Glomerular endothelial cell (primary cell): ENCODE measurements around the gene TRAPPC8. TPM values are rescaled to one million over a fixed set of nuclear protein-coding genes. Genes with fewer than 3 reads are reported as not detected.
"Not testable (repeated sequence)": the region's sequence is repeated elsewhere in the genome, so short reads cannot be mapped to it uniquely, and the experiment has no call there.

Source experiments
- DNase-seq: peaks from one replicate; pipeline ENCODE4 v3.0.0-alpha.2; 2011; ENCODE audit warnings: low read depth, low spot score; ENCODE audit errors: extremely low read depth
- total RNA-seq: library from RNA; depleted of rRNA; stranded (reverse); fragments of >200 nt; gene quantifications from 2 replicates; pipeline ENCODE4 v1.2.3, GENCODE V29; 2015

Gene TRAPPC8
- total RNA-seq, 1 donor from 2014 or later, result 29.9 TPM

DNA sequence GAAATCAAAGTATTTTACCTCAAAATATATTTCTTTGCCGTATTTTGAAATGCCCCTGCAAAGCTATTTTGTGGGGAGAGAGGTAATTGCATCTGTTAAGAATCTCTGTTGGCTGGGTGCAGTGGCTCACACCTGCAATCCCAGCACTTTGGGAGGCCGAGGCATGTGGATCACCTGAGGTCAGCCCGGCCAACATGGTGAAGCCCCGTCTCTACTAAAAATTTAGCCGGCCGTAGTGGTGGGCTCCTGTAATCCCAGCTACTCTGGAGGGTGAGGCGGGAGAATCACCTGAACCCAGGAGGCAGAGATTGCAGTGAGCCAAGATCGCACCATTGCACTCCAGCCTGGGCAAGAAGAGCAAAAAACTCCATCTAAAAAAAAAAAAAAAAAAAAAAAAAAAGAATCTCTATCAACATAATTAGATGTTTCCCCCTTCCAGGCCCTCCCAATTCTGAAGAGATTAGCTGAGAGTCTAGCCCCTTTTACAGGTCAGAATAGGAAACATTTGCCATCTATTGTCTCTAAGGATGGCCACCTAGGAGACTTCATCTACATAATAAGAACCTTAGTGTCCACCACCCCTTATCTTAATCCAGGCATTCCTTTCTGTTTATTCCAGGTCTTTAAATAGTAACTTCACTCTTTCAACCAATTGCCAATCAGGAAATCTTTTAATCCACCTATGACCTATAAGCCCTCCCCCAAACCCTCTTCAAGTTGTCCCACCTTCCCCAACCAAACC lies 3.5 kb upstream of the TRAPPC8 start:
- DNase-seq, result no peak

DNA sequence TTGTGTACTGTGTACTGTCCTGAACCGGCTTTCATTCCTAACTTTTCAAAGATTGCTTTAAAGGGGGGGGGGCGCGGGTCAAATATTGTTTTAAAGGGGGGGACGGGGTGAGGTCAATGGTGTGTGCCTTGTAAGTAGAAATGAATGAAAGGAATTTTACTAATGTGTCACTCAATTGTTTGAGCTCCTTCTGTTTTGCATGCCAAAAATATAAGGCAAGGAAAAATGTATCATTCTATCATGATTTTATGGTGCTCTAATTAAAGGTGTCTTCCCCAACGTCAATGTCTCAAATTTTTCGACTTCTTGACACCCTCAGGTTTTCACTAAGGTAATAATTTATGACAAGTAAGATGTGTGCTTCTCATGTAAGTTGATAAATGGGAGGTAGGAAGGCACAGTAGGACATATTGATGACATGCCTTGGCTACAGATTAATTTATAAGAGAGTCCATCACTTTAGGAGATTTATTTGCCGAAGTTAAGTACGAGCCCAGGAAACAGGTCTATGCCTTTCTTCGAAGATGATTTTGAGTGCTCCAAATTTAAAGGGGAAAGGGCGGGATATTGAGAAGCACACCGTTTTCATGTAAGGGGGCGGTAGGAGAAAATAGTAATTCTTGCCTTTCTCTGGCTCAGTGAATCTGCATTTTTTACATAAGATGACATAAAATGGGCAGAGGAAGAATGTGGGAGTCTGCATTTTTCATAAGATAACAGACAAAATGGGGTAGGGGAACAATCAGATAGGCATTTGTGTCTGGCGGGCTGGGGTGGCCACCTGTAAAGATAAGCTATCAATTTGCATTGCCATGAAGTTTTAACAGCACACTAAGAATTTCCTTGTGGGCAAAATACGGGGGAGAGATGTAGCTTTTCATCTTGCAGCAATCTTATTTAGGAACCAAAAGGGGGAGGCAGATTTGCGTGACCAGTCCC lies 1.2 kb upstream of the TRAPPC8 start:
- DNase-seq, result no peak

DNA sequence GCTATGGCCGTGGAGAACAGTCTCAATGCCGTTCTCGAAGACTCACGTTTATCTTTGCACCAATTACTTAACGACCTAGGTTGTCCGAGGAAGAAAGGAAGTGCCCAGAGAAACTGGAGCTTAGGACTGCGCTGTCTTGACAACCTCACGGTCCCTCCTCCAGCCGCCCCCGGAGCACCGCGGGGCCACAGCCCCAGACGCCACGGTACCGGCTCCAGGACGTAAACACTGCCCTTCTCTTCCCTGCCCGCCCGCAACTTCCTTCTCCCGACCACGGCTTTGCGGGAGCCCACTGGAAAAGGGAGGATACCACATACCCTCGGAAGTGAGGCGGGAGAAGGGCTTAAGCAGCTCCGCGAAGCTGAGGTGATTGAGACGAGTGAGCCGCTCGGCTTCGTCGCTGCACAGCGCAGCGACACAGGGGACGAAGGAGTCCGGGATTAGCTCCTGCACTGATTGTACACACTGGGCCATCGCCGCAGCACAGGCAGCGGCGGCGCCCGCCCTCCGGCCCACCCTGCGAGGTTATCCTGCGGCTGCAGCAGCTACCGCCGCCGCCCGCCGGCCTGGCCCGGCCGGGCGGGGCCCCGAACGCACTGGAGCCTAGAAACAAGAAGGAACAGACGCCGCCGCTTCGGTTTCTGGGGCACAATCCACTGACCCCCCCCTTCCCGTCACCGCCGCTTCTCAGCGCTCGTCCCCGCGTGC lies 483 bp downstream of the TRAPPC8 start:
- DNase-seq, result no peak

DNA sequence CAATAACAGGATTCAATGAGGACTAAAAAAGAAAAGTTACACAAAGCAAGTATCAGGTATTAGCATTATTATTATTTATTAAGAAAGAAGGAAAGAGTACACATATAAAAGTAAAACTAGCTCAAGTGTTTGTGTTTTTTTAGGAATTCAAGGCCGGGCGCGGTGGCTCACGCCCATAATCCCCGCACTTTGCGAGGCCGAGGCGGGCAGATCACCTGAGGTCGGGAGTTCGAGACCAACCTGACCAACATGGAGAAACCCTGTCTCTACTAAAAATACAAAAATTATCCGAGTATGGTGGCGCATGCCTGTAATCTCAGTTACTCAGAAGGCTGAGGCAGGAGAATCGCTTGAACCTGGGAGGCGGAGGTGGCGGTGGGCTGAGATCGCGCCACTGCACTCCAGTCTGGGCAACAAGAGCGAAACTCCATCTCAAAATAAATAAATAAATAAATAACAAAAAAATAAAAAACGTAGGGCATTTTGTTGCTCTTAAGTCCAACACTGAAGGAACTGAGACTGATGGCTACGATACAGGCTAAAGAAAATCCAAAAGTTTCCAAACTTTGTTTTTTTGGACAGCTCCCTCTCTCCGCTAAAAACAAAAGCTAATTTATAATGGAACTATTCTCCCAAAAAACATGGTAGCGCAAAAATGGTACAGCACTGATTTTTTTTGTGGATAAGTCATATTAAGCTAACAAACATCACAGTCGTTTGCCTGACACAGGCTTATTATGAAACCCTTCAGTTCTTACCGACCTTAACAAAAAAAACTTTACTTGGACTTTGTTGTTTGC lies 1.7 kb downstream of the TRAPPC8 start:
- DNase-seq, result no peak

DNA sequence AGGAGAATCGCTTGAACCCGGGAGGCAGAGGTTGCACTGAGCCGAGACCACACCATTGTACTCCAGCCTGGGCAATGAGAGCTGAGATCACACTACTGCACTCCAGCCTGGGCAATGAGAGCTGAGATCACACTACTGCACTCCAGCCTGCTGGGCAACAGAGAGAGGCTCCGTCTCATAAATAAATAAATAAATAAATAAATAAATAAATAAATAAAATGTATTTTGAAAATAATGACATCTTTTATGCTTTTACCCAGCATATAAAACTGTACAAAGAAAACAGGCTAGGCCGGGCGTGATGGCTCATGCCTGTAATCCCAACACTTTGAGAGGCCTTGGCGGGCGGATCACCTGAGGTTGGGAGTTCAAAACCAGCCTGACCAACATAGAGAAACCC lies 8.2 kb downstream of the TRAPPC8 start:
- not testable (repeated sequence) for DNase-seq

DNA sequence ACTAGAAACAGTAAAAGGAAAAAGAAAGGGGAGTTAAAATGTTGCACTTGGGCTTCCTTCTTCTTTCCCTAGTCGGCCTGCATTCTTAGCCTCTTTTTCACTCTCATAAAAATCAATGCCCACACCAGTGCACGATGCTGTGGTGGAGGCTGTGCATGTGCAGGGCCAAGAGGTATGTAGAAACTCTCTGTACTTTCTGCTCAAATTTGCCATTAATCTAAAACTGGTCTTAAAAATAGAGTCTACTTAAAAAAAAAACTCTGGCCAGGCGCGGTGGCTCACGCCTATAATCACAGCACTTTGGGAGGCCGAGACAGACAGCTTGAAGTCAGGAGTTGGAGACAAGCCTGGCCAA lies 11.1 kb downstream of the TRAPPC8 start:
- no peak for DNase-seq

DNA sequence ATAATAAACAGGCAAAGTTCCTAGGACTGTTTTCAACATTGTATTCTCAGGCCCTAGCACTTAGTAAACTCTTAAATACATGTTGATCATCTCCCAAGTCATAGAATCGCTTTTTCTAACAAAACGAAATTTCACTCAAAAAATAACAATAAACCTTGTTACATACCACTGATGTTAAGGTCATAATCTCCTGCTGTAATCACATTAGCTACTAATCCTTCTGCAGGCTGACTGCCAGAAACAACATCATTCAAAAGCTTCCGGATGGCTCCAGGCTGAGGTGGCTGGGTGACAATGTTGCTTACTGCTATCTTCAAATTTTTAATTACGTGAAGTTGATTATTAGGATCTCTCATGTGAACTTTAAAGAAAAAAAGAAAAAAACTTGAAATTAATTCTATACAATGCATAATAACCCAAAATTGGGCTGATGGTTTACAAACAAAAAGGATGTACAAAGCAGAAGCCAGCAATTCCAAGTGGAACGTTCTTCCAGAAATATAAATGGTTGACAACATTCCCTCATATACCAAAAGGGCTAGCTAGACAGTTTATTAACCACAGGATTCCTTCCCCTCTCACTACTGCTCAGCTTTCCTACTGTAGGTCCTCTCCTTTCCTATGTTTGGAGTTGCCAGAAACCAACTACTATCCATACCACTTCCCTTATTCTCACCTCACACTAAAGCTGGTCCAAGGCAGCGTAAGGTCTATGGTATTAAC lies 11.6 kb downstream of the TRAPPC8 start:
- DNase-seq, result no peak

DNA sequence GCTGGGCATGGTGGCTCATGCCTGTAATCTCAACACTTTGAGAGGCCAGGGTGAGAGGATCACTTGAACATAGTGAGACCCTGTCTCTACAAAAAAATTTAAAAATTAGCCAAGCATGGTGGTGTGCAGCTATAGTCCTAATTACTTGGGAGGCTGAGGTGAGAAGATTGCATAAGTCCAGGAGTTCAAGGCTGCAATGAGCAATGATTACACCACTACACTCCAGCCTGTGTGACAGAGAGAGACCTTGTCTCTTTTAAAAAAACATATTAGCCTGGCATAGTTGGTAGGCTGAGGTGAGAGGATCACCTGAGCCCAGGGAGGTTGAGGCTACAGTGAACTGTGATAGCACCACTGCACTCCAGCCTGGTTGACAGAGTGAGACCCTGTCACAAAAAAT lies 13.7 kb downstream of the TRAPPC8 start:
- DNase-seq, result no peak

DNA sequence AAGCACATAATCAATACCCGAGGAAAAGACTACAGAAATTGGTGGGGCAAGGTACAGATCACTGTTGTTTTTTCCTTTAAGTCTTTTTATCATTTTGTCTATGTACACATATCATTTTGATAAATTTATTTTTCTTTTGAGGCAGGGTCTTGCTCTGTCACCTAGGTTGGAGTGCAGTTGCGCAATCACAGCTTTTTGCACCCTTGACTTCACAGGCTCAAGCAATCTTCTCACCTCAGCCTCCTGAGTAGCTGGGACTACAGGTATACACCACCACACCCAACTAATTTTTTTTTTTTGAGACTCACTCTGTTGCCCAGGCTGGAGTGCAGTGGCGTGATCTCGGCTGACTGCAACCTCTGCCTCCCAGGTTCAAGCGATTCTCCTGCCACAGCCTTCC lies 15.9 kb downstream of the TRAPPC8 start:
- DNase-seq, result not testable (repeated sequence)

DNA sequence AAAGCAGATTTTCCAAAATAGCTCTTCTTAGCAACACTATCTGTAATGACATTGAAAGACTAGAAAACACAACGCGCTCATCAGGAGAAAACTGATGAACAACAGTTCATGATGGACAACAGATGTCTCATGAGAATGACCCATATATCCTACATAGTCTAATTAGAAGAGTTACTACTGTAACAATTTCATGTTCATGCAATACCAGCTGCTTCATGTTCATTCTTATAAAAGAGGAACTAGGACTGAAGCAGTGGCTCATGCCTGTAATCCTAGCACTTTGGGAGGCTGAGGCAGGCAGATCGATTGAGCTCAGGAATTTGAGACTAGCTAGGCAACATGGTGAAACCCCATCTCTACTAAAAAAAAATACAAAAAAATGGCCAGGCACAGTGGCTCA lies 22.7 kb downstream of the TRAPPC8 start:
- DNase-seq, result no peak

DNA sequence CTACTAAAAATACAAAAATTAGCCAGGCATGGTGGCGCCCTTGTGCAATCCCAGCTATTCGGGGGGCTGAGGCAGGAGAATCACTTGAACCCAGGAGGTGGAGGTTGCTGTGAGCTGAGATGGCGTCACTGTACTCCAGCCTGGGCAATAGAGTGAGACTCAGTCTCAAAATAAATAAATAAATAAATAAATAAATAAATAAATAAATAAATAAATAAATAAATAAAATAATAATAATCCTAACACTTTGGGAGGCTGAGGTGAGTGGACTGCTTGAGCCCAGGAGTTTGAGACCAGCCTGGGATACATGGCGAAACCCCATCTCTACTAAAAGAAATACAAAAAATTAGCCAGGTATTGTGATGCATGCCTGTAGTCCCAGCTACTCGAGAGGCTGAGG lies 23.6 kb downstream of the TRAPPC8 start:
- not testable (repeated sequence) for DNase-seq

DNA sequence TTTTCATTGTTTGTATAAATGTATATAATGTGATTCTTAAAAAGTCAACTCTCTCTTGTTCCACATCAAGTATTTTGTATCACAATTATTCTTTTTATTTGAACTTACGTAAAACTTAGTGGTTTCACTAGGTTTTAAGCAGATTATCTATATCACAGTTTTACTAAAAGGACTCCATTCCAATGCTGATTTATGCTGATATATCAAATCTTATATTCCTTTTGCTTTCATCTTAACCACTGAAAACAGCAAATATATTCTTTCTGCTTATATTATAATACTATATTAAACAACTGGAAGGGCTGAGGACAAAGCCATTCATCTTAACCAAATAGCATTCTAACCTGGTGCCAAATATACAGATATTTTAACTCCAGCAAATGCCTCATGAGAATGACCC lies 24.2 kb downstream of the TRAPPC8 start:
- no peak for DNase-seq

DNA sequence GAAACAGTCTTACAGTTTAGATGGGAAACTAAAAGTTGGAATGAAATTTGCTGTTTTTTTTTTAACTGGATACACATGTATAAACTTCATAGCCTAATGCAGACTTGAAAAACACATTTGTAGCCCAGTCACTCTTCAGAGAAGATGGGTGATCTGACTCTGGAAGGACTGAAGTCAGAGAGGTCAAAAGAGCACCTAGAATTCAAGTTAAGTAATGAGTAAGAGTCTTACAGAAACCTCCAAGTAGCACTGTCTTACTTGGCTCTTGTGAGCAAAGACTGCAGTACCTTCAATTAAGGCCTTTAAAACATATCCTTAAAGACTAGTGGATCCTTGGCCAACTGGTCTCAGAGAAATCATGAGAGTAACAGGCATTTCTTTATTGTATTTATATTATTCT lies 41.9 kb downstream of the TRAPPC8 start:
- DNase-seq, result no peak

DNA sequence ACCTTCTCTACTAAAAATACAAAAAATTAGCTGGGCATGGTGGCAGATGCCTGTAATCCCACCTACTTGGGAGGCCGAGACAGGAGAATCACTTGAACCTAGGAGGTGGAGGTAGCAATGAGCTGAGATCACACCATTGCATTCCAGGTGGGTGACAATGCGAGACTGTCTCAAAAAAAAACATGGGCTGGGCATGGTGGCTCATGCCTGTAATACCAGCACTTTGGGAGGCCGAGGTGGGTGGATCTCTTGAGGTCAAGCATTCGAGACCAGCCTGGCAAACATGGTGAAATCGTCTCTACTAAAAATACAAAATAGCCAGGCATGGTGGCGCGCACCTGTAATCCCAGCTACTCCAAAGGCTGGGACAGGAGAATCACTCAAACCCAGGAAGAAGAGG lies 43.2 kb downstream of the TRAPPC8 start:
- not testable (repeated sequence) for DNase-seq

DNA sequence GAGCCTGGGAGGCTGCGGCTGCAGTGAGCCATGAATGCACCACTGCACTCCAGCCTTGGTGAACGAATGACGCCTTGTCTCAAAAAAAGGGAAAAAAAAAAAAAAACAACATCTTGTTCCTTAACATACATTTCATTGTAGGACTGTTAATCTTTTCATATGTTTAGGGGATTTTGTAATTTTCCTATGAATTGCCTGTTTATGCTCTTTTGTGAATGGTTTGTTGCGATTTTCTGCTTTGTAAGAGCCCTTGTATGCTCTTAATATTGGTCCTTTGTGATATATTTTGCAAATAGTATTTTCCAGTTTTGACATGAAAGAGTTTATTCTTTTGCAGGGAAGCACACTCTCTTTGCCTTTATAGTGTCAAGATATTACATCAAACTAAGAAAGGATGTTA lies 50.0 kb downstream of the TRAPPC8 start:
- DNase-seq, result no peak

DNA sequence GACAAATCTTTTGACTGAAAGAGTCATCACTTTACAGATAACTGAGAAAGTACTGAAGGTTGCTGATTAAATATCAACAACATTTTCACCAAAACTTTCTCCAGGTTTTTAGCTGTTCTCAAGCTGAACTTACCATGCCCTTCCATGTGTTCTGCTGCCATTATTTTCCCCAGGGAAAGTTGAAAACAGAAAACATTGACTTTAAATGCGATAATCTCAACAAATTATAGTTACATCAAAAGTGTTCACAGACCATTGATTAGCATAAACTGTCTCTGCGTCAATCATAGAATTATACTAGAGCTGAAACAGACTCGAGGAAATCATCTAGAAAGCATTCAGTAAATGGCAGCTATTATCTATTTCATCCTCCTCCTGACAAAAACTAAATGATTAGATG lies 51.4 kb downstream of the TRAPPC8 start:
- no peak for DNase-seq

DNA sequence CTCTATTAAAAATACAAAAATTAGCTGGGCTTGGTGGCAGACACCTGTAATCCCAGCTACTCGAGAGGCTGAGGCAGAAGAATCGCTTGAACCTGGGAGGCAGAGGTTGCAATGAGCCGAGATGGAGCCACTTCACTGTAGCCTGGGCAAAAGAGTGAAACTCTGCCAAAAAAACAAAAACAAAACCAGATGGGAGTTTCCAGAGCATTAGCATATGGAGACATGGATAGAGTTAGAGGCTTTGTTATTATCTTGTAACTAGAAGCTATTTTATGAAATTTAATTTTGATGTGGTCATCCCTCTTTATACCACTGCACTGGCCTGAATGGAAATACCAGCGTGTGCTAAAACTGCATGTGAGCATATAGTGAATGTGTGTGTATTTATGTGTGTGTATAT lies 58.9 kb downstream of the TRAPPC8 start:
- no peak for DNase-seq

DNA sequence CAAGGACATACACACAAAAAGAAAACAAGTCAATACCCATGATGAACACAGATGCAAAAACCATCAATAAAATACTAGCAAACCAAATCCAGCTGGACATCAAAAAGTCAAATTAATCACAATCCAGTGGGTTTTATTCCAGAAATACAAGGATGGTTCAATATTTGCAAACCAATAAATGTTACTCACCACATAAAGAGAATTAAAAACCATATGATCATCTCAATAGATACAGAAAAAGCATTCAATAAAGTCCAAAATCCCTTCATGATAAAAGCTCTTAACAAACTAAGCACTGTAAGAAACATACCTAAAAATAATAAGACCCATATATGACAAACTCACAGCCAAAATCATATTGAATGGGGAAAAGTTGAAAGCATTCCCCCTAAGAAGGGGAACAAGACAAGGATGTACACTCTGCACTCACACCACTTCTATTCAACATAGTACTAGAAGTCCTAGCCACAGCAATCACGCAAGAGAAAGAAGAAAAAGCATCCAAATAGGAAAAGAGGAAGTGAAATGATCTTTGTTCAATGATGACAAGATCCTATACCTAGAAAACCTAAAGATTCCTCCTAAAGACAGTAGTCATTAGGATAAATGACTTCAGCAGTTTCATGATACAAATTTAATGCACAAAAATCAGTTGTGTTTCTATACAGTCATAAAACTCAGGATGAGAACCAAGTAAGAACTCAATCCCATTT lies 62.6 kb downstream of the TRAPPC8 start:
- DNase-seq, result no peak

DNA sequence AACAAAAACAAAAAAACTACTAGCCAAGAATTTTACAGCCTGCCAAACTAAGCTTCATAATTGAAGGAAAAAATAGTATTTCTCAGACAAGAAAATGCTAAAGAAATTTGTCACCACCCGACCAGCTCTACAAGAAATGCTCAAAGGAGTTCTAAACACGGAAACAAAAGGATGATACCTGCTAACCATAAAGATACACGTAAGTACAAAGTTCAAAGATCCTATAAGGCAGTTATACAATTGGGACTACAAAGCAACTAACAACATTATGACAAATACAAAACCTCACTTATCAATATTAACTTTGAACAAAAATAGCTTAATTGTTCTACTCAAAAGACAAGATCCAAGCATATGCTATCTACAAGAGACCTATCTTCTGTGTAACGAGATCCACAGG lies 64.6 kb downstream of the TRAPPC8 start:
- DNase-seq, result no peak
